Vagina (tissue), 2 donors: ENCODE measurements around the gene TOMM40L. TPM values are rescaled to one million over a fixed set of nuclear protein-coding genes. Genes with fewer than 3 reads are reported as not detected.
"Not testable (repeated sequence)": the region's sequence is repeated elsewhere in the genome, so short reads cannot be mapped to it uniquely, and the experiment has no call there.

Experiments used
- DNase-seq, 2 donors: peaks; one replicate each; pipeline ENCODE4 v3.0.0-alpha.2; 2017; ENCODE audit errors: extremely low spot score in 2 of 2
- H3K27ac ChIP-seq: fragments of 200-600 bp; sonication (generic); one replicate; pipeline ENCODE4 v1.5.1; 2019
- H3K27me3 ChIP-seq: fragments of 200-600 bp; sonication (generic); one replicate; pipeline ENCODE4 v1.5.1; 2019
- H3K36me3 ChIP-seq, 2 donors: fragments of 200-600 bp; sonication (generic); one replicate each; pipeline ENCODE4 v1.5.1; 2017 to 2019
- H3K4me1 ChIP-seq: fragments of 200-600 bp; sonication (generic); one replicate; pipeline ENCODE4 v1.5.1; 2019
- H3K4me3 ChIP-seq, 2 donors: fragments of 200-600 bp; sonication (generic); 1 replicate in 1 of 2; 2 replicates in 1 of 2; pipeline ENCODE4 v1.5.1; 2016 to 2019
- H3K9me3 ChIP-seq: fragments of 200-600 bp; sonication (generic); one replicate; pipeline ENCODE4 v1.5.1; 2019
- CTCF ChIP-seq, 3 experiments: fragments of 450-650 bp in 2 of 3; fragments of 200-600 bp in 1 of 3; sonication (generic) in 1 of 3; IDR thresholded peaks; one replicate each; pipeline ENCODE4 v1.5.1; 2017 to 2019; ENCODE audit warnings: antibody characterized with exemption in 3 of 3, mild to moderate bottlenecking in 2 of 3, moderate library complexity in 2 of 3
- POLR2A ChIP-seq, 2 donors: fragments of 450-650 bp; IDR thresholded peaks; one replicate each; pipeline ENCODE4 v1.6.1; 2017; ENCODE audit warnings: antibody characterized with exemption in 2 of 2, mild to moderate bottlenecking in 2 of 2, moderate library complexity in 2 of 2
- POLR2AphosphoS5 ChIP-seq, 2 donors: sonication (generic); formaldehyde crosslinking; IDR thresholded peaks; one replicate each; pipeline ENCODE4 v1.9.0; 2017; ENCODE audit warnings: antibody characterized with exemption in 2 of 2, mild to moderate bottlenecking in 2 of 2, low read depth in 1 of 2; ENCODE audit not compliant: insufficient read depth in 1 of 2
- intact Hi-C: fragments of 100-400 bp; cut with DNase I; formaldehyde crosslinking; loops from one replicate; pipeline ENCODE4 v1.15.1; 2023
- total RNA-seq: library from RNA; depleted of rRNA; stranded (reverse); fragments of >200 nt; gene quantifications from one replicate; pipeline ENCODE4 v1.2.3, GENCODE V29; 2016

The TOMM40L gene
- total RNA-seq, 1 donor from 2014 or later: 15.0 TPM

DNA sequence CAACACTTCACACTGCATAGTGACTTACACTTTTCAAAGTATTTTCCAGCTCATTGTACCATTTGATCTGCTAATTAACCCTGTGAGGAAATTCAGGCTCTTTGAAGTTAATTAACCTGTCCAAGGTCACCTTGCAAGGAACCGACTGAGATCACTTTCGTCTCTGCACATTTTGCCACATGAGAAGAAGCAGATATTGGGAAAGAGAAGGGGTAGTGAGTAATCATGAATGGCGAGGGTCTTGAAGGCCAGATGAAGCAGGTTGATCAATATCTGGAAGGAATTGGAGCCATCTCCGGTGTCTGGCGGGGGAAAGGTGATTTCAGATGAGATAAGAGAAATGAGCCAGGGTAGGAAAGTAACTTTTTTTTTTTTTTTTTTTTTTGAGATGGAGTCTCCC lies 5.9 kb upstream of the TOMM40L start:
- TF ChIP-seq POLR2AphosphoS5 (IDR thresholded peaks at IDR 0.05; ENCODE audit: insufficient read depth in 1 of 2, low read depth in 1 of 2) (no peak), POLR2A (IDR thresholded peaks at IDR 0.05) (no peak), CTCF (IDR thresholded peaks at IDR 0.05) (no peak)
- H3K4me1 ChIP-seq: peaks cover 2% of the 10 kb centered on the region
- no peak for DNase-seq
- no peak overlapping the region for H3K27ac ChIP-seq
- no peak overlapping the region for H3K4me3 ChIP-seq
- no peaks in the 10 kb centered on the region for H3K27me3 ChIP-seq
- intact Hi-C loops: no loop called here
- H3K36me3 ChIP-seq: no peaks in the 10 kb centered on the region
- H3K9me3 ChIP-seq: no peaks in the 10 kb centered on the region

- TF ChIP-seq POLR2A (IDR thresholded peaks at IDR 0.05) (no peak), POLR2AphosphoS5 (IDR thresholded peaks at IDR 0.05; ENCODE audit: insufficient read depth in 1 of 2, low read depth in 1 of 2) (no peak), CTCF (IDR thresholded peaks at IDR 0.05) (no peak)
- Histone ChIP-seq H3K9me3 (no peaks in the 10 kb centered on the region), H3K4me1 (peaks cover 21% of the 10 kb centered on the region), H3K36me3 (no peaks in the 10 kb centered on the region), H3K27me3 (no peaks in the 10 kb centered on the region), H3K4me3 (no peak overlapping the region), H3K27ac (no peak overlapping the region)
- intact Hi-C loops: no loop called here
- DNase-seq: no peak
Measured at GRCh38 chr1:161222175-161223019, 3.5 kb upstream of the TOMM40L start.

- H3K27ac ChIP-seq: no peak overlapping the region
- TF ChIP-seq POLR2A (IDR thresholded peaks at IDR 0.05): no peak
- TF ChIP-seq POLR2AphosphoS5 (IDR thresholded peaks at IDR 0.05; ENCODE audit: insufficient read depth in 1 of 2, low read depth in 1 of 2): no peak
- TF ChIP-seq CTCF (IDR thresholded peaks at IDR 0.05): no peak
Measured at GRCh38 chr1:161223805-161224694, 1.8 kb upstream of the TOMM40L start.

DNA sequence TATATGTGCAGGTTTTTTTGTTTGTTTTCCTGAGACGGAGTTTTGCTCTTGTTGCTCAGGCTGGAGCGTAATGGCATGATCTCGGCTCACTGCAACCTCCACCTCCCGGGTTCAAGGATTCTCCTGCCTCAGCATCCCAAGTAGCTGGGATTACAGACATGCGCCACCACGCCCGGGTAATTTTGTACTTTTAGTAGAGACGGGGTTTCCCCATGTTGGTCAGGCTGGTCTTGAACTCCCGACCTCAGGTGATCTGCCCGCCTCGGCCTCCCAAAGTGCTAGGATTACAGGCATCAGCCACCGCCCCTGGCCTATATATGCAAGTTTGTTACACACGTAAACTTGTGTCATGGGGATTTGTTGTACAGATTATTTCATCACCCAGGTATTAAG lies 1.2 kb upstream of the TOMM40L start:
- not testable (repeated sequence) for H3K9me3 ChIP-seq, H3K27ac ChIP-seq, H3K4me3 ChIP-seq, H3K27me3 ChIP-seq, DNase-seq
- Histone ChIP-seq H3K36me3 (peaks cover 0 to 15% of the 10 kb centered on the region in 2 donors), H3K4me1 (peaks cover 30% of the 10 kb centered on the region)
- intact Hi-C loops: loop anchor here (5.0 kb wide), 1 partner anchor 158 kb away; no protein-coding TSS in a partner anchor

More at GRCh38 chr1:161223805-161224694, 1.8 kb upstream of the TOMM40L start:
- no peaks in the 10 kb centered on the region for H3K27me3 ChIP-seq
- intact Hi-C loops: no loop called here
- H3K9me3 ChIP-seq: no peaks in the 10 kb centered on the region
- peaks cover 30% of the 10 kb centered on the region for H3K4me1 ChIP-seq
- H3K4me3 ChIP-seq: no peak overlapping the region
- no peak for DNase-seq
- peaks cover 0 to 12% of the 10 kb centered on the region in 2 donors for H3K36me3 ChIP-seq

GRCh38 chr1:161225178-161225533 lies 704 bp upstream of the TOMM40L start:
- intact Hi-C loops: loop anchor here (5.0 kb wide), 1 partner anchor 157 kb away; no protein-coding TSS in a partner anchor
- Histone ChIP-seq H3K4me1 (peaks cover 30% of the 10 kb centered on the region), H3K9me3 (no peaks in the 10 kb centered on the region), H3K27ac (peak overlapping the region; percentile 80), H3K4me3 (no peak overlapping the region), H3K27me3 (no peaks in the 10 kb centered on the region), H3K36me3 (peaks cover 0 to 15% of the 10 kb centered on the region in 2 donors)
- TF ChIP-seq POLR2AphosphoS5 (IDR thresholded peaks at IDR 0.05; ENCODE audit: insufficient read depth in 1 of 2, low read depth in 1 of 2) (no peak), POLR2A (IDR thresholded peaks at IDR 0.05) (no peak), CTCF (IDR thresholded peaks at IDR 0.05) (no peak)
- DNase-seq: no peak
